Measurements from ENCODE around the gene BATF3.
A peak's percentile ranks its signal among the peaks of the same experiment; 100 is the strongest.

Gene BATF3

DNA sequence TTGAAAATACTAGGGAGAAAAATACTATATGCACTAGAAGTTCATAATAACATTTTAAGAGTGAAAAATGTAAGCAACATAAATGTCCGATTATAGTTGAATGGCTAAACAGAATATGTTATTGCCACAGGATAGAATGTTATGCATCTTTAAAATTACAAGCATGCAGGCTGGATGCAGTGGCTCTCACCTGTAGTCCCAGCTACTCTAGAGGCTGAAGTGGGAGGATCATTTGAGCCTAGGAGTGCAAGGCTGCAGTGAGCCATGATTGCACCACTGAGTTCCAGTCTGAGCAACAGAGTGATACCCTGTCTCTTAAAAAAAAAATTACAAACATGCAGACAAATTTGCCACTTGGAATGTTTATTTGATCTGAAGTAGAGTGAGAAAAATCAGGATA lies 3.0 kb upstream of the BATF3 start:
- no peak overlapping the region for H3K9ac ChIP-seq (ENCODE audit: low read depth, low read length)
- peaks cover 10% of the 10 kb centered on the region for H3K4me1 ChIP-seq (ENCODE audit: control insufficient read depth, insufficient read depth, low read length)
- H3K27ac ChIP-seq (ENCODE audit: low read depth, low read length): no peak overlapping the region
- H3K27me3 ChIP-seq (ENCODE audit: control insufficient read depth, insufficient read depth, low read length): peaks cover 66% of the 10 kb centered on the region
- no peaks in the 10 kb centered on the region for H3K36me3 ChIP-seq (ENCODE audit: control insufficient read depth, insufficient read depth, low read length)
- H3K4me3 ChIP-seq (ENCODE audit: low read depth, low read length): no peak overlapping the region
- no peaks in the 10 kb centered on the region for H3K9me3 ChIP-seq (ENCODE audit: control insufficient read depth, insufficient read depth, low read length)

DNA sequence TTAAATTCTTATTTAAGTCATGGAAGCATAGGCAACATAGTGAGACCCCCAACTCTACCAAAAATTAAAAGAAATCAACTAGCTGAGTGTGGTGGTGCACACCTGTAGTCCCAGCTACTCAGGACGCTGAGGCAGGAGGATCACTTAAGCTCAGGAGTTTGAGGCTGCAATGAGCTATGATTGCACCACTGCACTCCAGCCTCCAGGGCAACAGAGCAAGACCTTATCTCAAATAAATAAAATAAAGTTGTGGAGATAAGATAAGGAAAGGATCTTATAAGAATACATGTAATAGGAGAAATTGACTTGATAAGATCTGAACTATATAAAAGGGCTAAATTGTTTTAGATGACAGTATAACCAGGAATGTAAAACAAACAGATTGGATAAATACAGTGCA lies 2.3 kb upstream of the BATF3 start:
- Histone ChIP-seq H3K27me3 (ENCODE audit: control insufficient read depth, insufficient read depth, low read length) (peaks cover 73% of the 10 kb centered on the region), H3K36me3 (ENCODE audit: control insufficient read depth, insufficient read depth, low read length) (no peaks in the 10 kb centered on the region), H3K4me3 (ENCODE audit: low read depth, low read length) (no peak overlapping the region), H3K4me1 (ENCODE audit: control insufficient read depth, insufficient read depth, low read length) (peaks cover 10% of the 10 kb centered on the region), H3K27ac (ENCODE audit: low read depth, low read length) (no peak overlapping the region), H3K9ac (ENCODE audit: low read depth, low read length) (no peak overlapping the region), H3K9me3 (ENCODE audit: control insufficient read depth, insufficient read depth, low read length) (no peaks in the 10 kb centered on the region)

DNA sequence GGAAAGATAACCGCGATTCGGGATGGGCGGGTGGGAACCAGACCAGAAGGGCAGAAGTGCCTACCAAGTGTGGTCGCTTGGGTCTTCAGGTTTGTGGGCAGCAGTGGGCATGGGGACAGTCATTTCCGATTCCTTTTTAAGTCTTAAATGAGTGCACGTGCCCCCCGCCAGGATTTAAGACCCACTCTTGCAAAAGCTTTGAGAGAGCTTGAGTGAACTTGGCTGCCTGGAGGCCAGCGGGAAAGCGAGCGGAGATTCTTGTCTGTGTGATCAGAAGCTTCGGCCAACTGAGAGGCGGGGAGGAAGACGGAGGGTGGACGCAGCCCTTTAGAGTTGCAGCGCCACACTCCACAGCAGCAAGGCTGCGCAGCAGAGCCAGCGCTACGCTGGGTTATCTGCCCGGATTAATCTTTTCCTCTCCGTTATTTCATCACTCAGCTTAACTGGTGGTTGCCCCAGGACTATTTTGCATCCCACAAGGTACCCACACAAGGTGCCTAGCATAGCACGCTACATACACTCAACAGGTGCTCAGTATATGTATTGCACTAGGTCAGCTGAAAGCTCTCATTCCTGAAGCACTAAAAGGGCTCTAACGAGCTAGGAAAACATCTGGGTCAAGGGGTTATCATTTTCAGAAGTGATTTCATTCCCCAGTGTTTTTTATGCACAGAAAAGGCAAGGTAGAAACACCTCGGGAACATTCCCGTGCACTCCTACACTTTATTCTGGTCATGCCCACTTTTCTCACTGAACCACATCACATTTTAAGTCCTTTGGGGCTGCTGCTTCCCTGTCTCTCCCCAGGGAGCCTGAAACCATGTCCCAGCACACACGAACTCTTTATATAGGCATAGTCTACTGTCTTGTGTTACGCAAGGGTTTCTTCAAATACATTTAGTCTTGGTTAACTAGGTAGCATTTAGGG lies 1.5 kb upstream of the BATF3 start:
- no peak overlapping the region for H3K9ac ChIP-seq (ENCODE audit: low read depth, low read length)

DNA sequence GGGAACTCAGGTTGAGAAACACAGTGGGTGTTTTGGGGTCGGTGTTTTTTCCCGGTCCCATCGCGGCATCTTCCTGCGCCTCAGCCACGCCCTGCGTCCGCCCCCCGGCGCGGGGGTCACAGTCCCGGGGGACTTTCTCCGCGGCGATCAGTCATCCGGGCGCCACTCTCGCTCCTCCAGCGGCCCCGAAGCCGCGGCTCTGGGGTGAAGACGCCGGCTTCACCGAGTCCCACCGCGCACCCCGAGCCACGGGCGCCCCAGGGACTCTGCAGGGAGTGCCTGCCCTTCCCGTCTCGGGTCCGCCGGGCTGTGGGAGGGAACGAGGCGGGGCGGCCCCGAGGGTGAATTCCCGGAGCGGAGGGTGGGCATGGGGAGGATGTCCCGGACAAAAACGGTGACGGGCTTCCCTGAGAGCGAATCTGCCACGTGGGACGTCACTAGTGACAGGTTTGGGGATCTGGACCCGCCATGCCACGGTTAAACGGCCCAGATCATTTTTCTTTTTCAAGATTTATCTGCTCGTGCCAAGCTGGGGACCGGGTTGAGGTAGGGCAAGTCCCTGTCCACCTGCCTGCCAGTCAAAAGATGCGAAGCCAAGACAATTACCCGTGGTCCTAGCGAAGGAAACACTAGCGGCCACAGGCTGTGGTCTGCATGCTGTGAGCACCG lies 717 bp upstream of the BATF3 start:
- Histone ChIP-seq H3K27ac (ENCODE audit: low read depth, low read length) (no peak overlapping the region), H3K9me3 (ENCODE audit: control insufficient read depth, insufficient read depth, low read length) (no peaks in the 10 kb centered on the region), H3K9ac (ENCODE audit: low read depth, low read length) (no peak overlapping the region), H3K4me3 (ENCODE audit: low read depth, low read length) (peak overlapping the region; percentile 59), H3K36me3 (ENCODE audit: control insufficient read depth, insufficient read depth, low read length) (no peaks in the 10 kb centered on the region), H3K27me3 (ENCODE audit: control insufficient read depth, insufficient read depth, low read length) (peaks cover 77% of the 10 kb centered on the region), H3K4me1 (ENCODE audit: control insufficient read depth, insufficient read depth, low read length) (peaks cover 10% of the 10 kb centered on the region)

More for the DNA sequence above, 1.5 kb upstream of the BATF3 start:
- Histone ChIP-seq H3K4me3 (ENCODE audit: low read depth, low read length) (peak overlapping the region; percentile 59), H3K36me3 (ENCODE audit: control insufficient read depth, insufficient read depth, low read length) (no peaks in the 10 kb centered on the region), H3K9me3 (ENCODE audit: control insufficient read depth, insufficient read depth, low read length) (no peaks in the 10 kb centered on the region), H3K4me1 (ENCODE audit: control insufficient read depth, insufficient read depth, low read length) (peaks cover 10% of the 10 kb centered on the region), H3K27ac (ENCODE audit: low read depth, low read length) (no peak overlapping the region), H3K27me3 (ENCODE audit: control insufficient read depth, insufficient read depth, low read length) (peaks cover 77% of the 10 kb centered on the region)

DNA sequence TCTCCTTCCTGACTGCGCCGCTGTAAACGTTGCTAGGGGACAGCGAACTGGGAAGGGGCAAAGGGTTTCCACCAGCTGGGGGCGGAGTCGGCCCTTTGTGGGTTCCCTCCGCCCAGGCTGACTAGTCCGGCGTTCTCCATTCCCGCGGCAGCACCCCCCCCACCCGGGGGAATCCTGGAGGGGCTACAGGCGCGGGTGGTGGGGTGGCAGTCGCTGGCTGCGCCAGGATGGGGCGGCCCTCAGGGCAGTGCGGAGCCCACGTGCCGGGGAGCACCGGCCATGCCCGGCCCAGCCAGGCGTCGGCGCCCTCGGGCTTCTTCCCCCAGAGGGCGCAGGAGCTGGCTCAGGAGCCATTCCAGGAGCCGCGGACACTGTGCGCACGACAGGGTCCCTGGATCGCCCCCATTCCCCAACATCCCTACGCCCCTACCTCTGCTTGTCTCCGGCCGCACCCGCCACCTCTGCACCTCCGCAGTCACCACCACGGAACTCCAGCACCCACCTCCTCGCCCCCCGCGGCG lies 476 bp downstream of the BATF3 start:
- peaks cover 75% of the 10 kb centered on the region for H3K27me3 ChIP-seq (ENCODE audit: control insufficient read depth, insufficient read depth, low read length)
- no peak overlapping the region for H3K27ac ChIP-seq (ENCODE audit: low read depth, low read length)
- peaks cover 10% of the 10 kb centered on the region for H3K4me1 ChIP-seq (ENCODE audit: control insufficient read depth, insufficient read depth, low read length)
- peak overlapping the region; percentile 59 for H3K4me3 ChIP-seq (ENCODE audit: low read depth, low read length)
- no peaks in the 10 kb centered on the region for H3K9me3 ChIP-seq (ENCODE audit: control insufficient read depth, insufficient read depth, low read length)
- H3K9ac ChIP-seq (ENCODE audit: low read depth, low read length): no peak overlapping the region
- no peaks in the 10 kb centered on the region for H3K36me3 ChIP-seq (ENCODE audit: control insufficient read depth, insufficient read depth, low read length)

DNA sequence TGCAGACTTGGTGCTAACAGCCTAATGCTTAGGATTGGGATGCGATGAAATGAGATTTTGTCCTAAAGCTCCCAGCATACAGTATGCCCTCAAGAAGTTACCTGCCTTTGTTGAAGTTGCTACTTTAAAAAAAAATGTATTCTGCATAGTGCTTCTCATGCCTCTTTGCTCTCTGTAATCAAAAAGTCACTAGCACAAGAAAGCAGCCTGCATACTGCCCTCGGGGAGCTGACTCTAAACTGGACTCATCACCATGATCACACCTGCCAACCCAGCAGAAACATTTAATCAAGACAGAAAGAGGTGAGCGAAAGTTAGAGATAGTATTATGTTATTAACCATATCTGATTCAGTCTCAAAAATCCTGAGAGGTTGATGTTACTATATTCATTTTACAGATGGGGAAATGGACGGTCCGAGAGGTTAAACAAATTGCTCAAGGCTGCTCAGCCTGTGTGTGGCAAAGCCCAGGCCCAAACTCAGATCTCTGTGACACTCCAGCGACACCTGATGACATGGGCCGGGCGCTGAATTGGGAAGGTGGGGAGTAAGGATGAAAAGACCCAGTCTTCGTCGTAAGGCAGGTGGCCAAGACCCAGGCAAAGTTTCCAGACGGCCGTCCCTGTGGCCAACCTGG lies 1.1 kb downstream of the BATF3 start:
- Histone ChIP-seq H3K9me3 (ENCODE audit: control insufficient read depth, insufficient read depth, low read length) (no peaks in the 10 kb centered on the region), H3K4me1 (ENCODE audit: control insufficient read depth, insufficient read depth, low read length) (peaks cover 10% of the 10 kb centered on the region), H3K4me3 (ENCODE audit: low read depth, low read length) (peak overlapping the region; percentile 59), H3K27ac (ENCODE audit: low read depth, low read length) (no peak overlapping the region), H3K9ac (ENCODE audit: low read depth, low read length) (no peak overlapping the region), H3K36me3 (ENCODE audit: control insufficient read depth, insufficient read depth, low read length) (no peaks in the 10 kb centered on the region), H3K27me3 (ENCODE audit: control insufficient read depth, insufficient read depth, low read length) (peaks cover 69% of the 10 kb centered on the region)

DNA sequence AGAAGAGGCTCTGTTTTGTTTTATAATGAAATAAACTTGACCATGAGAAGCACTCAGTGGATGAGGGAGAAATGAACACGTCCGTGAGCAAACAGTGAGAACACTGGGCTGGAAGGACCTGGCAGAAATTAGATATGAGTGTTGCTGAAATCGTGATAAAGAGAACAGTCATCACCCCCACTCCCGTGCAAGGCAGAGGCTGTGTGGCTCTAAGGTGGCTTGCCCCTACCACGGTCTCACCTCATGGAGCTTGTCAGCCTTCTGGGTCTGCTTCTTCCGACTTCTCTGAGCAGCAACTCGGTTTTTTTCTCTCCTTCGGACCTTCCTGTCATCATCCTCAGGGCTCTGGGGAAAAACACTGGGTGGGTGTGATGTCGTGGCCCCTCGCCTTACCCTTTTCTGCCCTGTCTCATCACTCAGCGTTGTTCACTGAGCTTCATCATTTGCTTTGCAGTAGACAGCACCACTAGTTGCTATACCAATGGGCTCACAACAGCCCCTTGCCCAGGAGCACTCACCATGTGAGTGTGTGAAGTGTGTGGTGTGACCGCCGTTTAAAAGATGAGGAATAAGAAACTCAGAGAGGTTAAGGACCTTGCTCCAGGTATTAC lies 2.8 kb downstream of the BATF3 start:
- H3K27ac ChIP-seq (ENCODE audit: low read depth, low read length): no peak overlapping the region
- H3K9me3 ChIP-seq (ENCODE audit: control insufficient read depth, insufficient read depth, low read length): no peaks in the 10 kb centered on the region
- no peak overlapping the region for H3K4me3 ChIP-seq (ENCODE audit: low read depth, low read length)
- H3K27me3 ChIP-seq (ENCODE audit: control insufficient read depth, insufficient read depth, low read length): peaks cover 52% of the 10 kb centered on the region
- H3K9ac ChIP-seq (ENCODE audit: low read depth, low read length): no peak overlapping the region
- peaks cover 10% of the 10 kb centered on the region for H3K4me1 ChIP-seq (ENCODE audit: control insufficient read depth, insufficient read depth, low read length)
- H3K36me3 ChIP-seq (ENCODE audit: control insufficient read depth, insufficient read depth, low read length): no peaks in the 10 kb centered on the region

DNA sequence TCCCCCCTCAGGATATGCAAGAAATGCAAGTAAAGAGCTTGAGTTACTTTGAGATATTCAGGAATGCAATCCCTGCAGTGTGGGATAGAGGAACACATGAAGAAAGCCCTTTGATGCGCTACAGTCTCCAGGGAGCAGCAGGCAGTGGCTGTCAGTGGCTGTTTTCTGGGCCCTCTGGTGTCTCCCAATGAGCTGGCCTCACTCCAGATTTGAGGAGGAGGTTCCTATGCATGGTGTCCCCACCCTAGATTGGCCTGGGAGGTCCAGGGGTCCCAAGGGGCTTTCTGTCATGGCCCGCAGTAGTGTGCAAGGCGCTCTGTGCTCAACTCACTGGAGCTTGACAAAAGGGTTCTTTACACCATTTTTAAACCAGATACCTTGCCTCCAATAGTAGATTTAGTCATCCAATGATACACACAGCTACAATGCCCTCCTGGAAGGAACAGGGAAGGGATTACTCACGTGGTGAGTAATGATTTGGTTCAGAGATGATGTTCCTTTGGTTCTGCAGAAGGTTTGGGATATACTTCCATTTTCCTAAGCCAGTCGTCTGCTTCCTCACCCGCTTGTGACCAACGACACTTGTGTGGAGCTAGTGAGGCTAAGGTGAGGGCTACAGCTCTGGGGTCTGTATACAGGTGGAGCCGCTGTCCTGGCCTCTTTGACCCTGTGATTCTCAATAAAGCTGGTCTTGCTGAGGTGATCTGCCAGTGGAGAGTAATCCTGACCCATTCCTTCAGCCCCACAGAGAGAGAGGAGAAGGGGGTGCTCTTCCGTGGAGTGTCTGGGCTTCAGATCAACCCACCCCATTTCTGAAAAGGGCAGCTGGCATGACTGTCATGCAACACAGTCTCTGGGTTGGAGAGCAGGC lies 6.6 kb downstream of the BATF3 start:
- H3K9me3 ChIP-seq (ENCODE audit: control insufficient read depth, insufficient read depth, low read length): no peaks in the 10 kb centered on the region
- H3K4me3 ChIP-seq (ENCODE audit: low read depth, low read length): no peak overlapping the region
- no peak overlapping the region for H3K9ac ChIP-seq (ENCODE audit: low read depth, low read length)
- no peak overlapping the region for H3K27ac ChIP-seq (ENCODE audit: low read depth, low read length)
- H3K4me1 ChIP-seq (ENCODE audit: control insufficient read depth, insufficient read depth, low read length): peaks cover 10% of the 10 kb centered on the region
- no peaks in the 10 kb centered on the region for H3K36me3 ChIP-seq (ENCODE audit: control insufficient read depth, insufficient read depth, low read length)
- H3K27me3 ChIP-seq (ENCODE audit: control insufficient read depth, insufficient read depth, low read length): peaks cover 15% of the 10 kb centered on the region

DNA sequence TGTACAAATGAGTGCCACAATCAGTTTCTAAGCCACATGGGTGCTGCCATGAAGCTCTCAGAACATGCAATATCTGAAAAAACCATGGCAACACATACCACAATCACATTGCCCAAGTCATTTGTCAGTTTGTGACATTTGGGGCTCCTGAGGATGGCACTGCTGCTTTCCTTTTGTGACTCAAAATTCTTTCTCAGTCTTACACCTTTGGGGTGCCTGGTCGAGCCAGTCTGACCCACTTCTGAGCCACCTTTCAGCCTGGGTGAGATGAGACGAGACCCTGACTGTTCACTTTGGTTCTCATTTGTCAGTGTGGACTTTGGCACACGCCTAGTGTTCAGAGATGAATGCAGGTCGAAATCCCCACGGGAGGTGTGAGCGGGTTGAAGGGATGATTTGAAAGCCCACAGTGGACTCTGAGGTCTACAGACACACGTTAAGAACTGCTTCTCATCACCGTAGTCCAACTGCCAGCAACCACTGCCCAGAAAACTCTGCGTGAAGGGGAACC lies 8.0 kb downstream of the BATF3 start:
- no peaks in the 10 kb centered on the region for H3K9me3 ChIP-seq (ENCODE audit: control insufficient read depth, insufficient read depth, low read length)
- peaks cover under 1% of the 10 kb centered on the region; the same call in 1 of the 2 replicates for H3K27me3 ChIP-seq (ENCODE audit: control insufficient read depth, insufficient read depth, low read length)
- H3K4me3 ChIP-seq (ENCODE audit: low read depth, low read length): no peak overlapping the region
- no peak overlapping the region for H3K9ac ChIP-seq (ENCODE audit: low read depth, low read length)
- no peaks in the 10 kb centered on the region for H3K36me3 ChIP-seq (ENCODE audit: control insufficient read depth, insufficient read depth, low read length)
- peaks cover 10% of the 10 kb centered on the region for H3K4me1 ChIP-seq (ENCODE audit: control insufficient read depth, insufficient read depth, low read length)
- no peak overlapping the region for H3K27ac ChIP-seq (ENCODE audit: low read depth, low read length)
